H9 (cell line): Measurements from ENCODE around the gene ZNF627. TPM values are rescaled to one million over a fixed set of nuclear protein-coding genes. Genes with fewer than 3 reads are reported as not detected.

Experiments
- DNase-seq: peaks from one replicate; pipeline ENCODE4 v3.0.0-alpha.2; 2017
- H2AFZ ChIP-seq: one replicate; pipeline ENCODE4 v1.6.1; 2013; ENCODE audit warnings: mild to moderate bottlenecking, low read length, control low read depth, moderate library complexity
- H2AK5ac ChIP-seq: 2 replicates; pipeline ENCODE4 v1.6.1; 2013; ENCODE audit warnings: low read length, control low read depth, mixed read lengths; ENCODE audit not compliant: insufficient read length
- H2BK120ac ChIP-seq: one replicate; pipeline ENCODE4 v1.6.1; 2013; ENCODE audit warnings: low read depth, mild to moderate bottlenecking, low read length, control low read depth, inconsistent platforms; ENCODE audit not compliant: poor library complexity, severe bottlenecking
- H2BK12ac ChIP-seq: 2 replicates; pipeline ENCODE4 v1.6.1; 2013; ENCODE audit warnings: low read length, control low read depth, mixed read lengths, low read depth; ENCODE audit not compliant: insufficient read length
- H2BK15ac ChIP-seq: 2 replicates; pipeline ENCODE4 v1.6.1; 2013; ENCODE audit warnings: low read depth, low read length, control low read depth
- H2BK20ac ChIP-seq: one replicate; pipeline ENCODE4 v1.6.1; 2013; ENCODE audit warnings: low read depth, mild to moderate bottlenecking, low read length, control low read depth, inconsistent platforms; ENCODE audit not compliant: poor library complexity, severe bottlenecking
- H2BK5ac ChIP-seq: 2 replicates; pipeline ENCODE4 v1.6.1; 2013; ENCODE audit warnings: low read length, control low read depth, mixed read lengths; ENCODE audit not compliant: insufficient read length
- H3K14ac ChIP-seq: 2 replicates; pipeline ENCODE4 v1.6.1; 2013; ENCODE audit warnings: low read length, control low read depth; ENCODE audit not compliant: insufficient read depth
- H3K18ac ChIP-seq: 2 replicates; pipeline ENCODE4 v1.6.1; 2013; ENCODE audit warnings: low read depth, mild to moderate bottlenecking, mixed read lengths, low read length, control low read depth; ENCODE audit not compliant: insufficient read length
- H3K23ac ChIP-seq: 2 replicates; pipeline ENCODE4 v1.6.1; 2013; ENCODE audit warnings: low read length, control low read depth, mixed read lengths, low read depth; ENCODE audit not compliant: insufficient read length
- H3K23me2 ChIP-seq: 2 replicates; pipeline ENCODE4 v1.6.1; 2013; ENCODE audit warnings: low read depth, mild to moderate bottlenecking, mixed read lengths, low read length, control low read depth; ENCODE audit not compliant: insufficient read length, poor library complexity, severe bottlenecking
- H3K27ac ChIP-seq: 2 replicates; pipeline ENCODE4 v1.5.1; 2013; ENCODE audit warnings: low read length, control low read depth, mixed read lengths, low read depth; ENCODE audit not compliant: insufficient read length
- H3K27me3 ChIP-seq: 2 replicates; pipeline ENCODE4 v1.6.1; 2013; ENCODE audit warnings: low read length, control low read depth, inconsistent platforms; ENCODE audit not compliant: insufficient read depth
- H3K4ac ChIP-seq: 2 replicates; pipeline ENCODE4 v1.6.1; 2013; ENCODE audit warnings: low read depth, mild to moderate bottlenecking, control low read depth, inconsistent platforms, low read length, moderate library complexity
- H3K4me1 ChIP-seq: 2 replicates; pipeline ENCODE4 v1.6.1; 2013; ENCODE audit warnings: low read length, control low read depth, inconsistent platforms; ENCODE audit not compliant: insufficient read depth
- H3K4me2 ChIP-seq: 2 replicates; pipeline ENCODE4 v1.6.1; 2013; ENCODE audit warnings: low read length, control low read depth, mixed read lengths; ENCODE audit not compliant: insufficient read length, insufficient read depth
- H3K56ac ChIP-seq: 2 replicates; pipeline ENCODE4 v1.6.1; 2013; ENCODE audit warnings: low read depth, mild to moderate bottlenecking, mixed read lengths, low read length, control low read depth; ENCODE audit not compliant: insufficient read length
- H3K79me1 ChIP-seq: 2 replicates; pipeline ENCODE4 v1.6.1; 2013; ENCODE audit warnings: low read depth, mild to moderate bottlenecking, moderate library complexity, low read length, control low read depth, inconsistent platforms; ENCODE audit not compliant: insufficient read depth, poor library complexity, severe bottlenecking
- H3K79me2 ChIP-seq: 2 replicates; pipeline ENCODE4 v1.6.1; 2013; ENCODE audit warnings: low read length, control low read depth, inconsistent platforms; ENCODE audit not compliant: insufficient read depth
- H3K9ac ChIP-seq: 2 replicates; pipeline ENCODE4 v1.6.1; 2013; ENCODE audit warnings: low read length, control low read depth, mixed read lengths; ENCODE audit not compliant: insufficient read length; ENCODE audit errors: extremely low read depth
- H3K9me3 ChIP-seq: one replicate; pipeline ENCODE4 v1.6.1; 2013; ENCODE audit warnings: low read depth, low read length, inconsistent platforms; ENCODE audit not compliant: control insufficient read depth
- H3T11ph ChIP-seq: one replicate; pipeline ENCODE4 v1.6.1; 2013; ENCODE audit warnings: mild to moderate bottlenecking, low read length, control low read depth, inconsistent platforms
- H4K20me1 ChIP-seq: one replicate; pipeline ENCODE4 v1.6.1; 2013; ENCODE audit not compliant: control insufficient read depth, insufficient read length, insufficient read depth
- H4K5ac ChIP-seq: 2 replicates; pipeline ENCODE4 v1.6.1; 2013; ENCODE audit warnings: low read depth, mild to moderate bottlenecking, mixed read lengths, low read length, control low read depth; ENCODE audit not compliant: insufficient read length
- H4K8ac ChIP-seq: replicated peaks from 2 replicates; pipeline ENCODE4 v1.6.1; 2013; ENCODE audit warnings: low read length, control low read depth, mixed read lengths, low read depth; ENCODE audit not compliant: insufficient read length
- H4K91ac ChIP-seq: 2 replicates; pipeline ENCODE4 v1.6.1; 2013; ENCODE audit warnings: low read depth, mild to moderate bottlenecking, moderate library complexity, mixed read lengths, low read length, control low read depth; ENCODE audit not compliant: insufficient read length
- H3K27ac Mint-ChIP-seq, 3 experiments: 2 replicates in 2 of 3; 3 replicates in 1 of 3; pipeline ENCODE4 v1.8.0; 2020 to 2021; ENCODE audit warnings: mixed read lengths in 3 of 3, mild to moderate bottlenecking in 1 of 3, moderate library complexity in 1 of 3
- H3K27me3 Mint-ChIP-seq: 2 replicates; pipeline ENCODE4 v1.8.0; 2021; ENCODE audit warnings: low read depth, mild to moderate bottlenecking, moderate library complexity, mixed read lengths
- H3K36me3 Mint-ChIP-seq, 3 experiments: 2 replicates in 2 of 3; 3 replicates in 1 of 3; pipeline ENCODE4 v1.8.0; 2020 to 2021; ENCODE audit warnings: low read depth in 3 of 3, mixed read lengths in 3 of 3; ENCODE audit not compliant: insufficient read depth in 1 of 3
- H3K4me1 Mint-ChIP-seq, 2 experiments: 2 replicates each; pipeline ENCODE4 v1.8.0; 2020; ENCODE audit warnings: mixed read lengths in 2 of 2
- H3K4me3 Mint-ChIP-seq, 2 experiments: 2 replicates in 1 of 2; 3 replicates in 1 of 2; pipeline ENCODE4 v1.8.0; 2020 to 2021; ENCODE audit warnings: mild to moderate bottlenecking in 2 of 2, mixed read lengths in 2 of 2, moderate library complexity in 1 of 2
- H3K9me3 Mint-ChIP-seq, 2 experiments: 2 replicates in 1 of 2; 3 replicates in 1 of 2; pipeline ENCODE4 v1.8.0; 2020; ENCODE audit warnings: mild to moderate bottlenecking in 2 of 2, mixed read lengths in 2 of 2, moderate library complexity in 1 of 2
- CTCF ChIP-seq: fragments of 200-600 bp; sonication (generic); conservative IDR thresholded peaks from 3 replicates; pipeline ENCODE4 v1.8.0; 2021; ENCODE audit warnings: antibody characterized with exemption, mild to moderate bottlenecking
- WGBS: extraction: QIAGEN DNeasy Blood & Tissue Kit; methylation state at CpG from one replicate; pipeline ENCODE4 v1.1.7; 2013; ENCODE audit warnings: missing lambda C conversion rate, low lambda C conversion rate, mixed read lengths; ENCODE audit not compliant: insufficient read length; ENCODE audit errors: extremely low coverage; 5-methylcytosine and 5-hydroxymethylcytosine counted together
- total RNA-seq: library from RNA; stranded (reverse); gene quantifications from 2 replicates; pipeline ENCODE4 v1.2.1, GENCODE V29; 2021

Gene ZNF627
- total RNA-seq, 1 experiment from 2014 or later = 12.8 TPM

GRCh38 chr19:11663181-11663591, 65.9 kb downstream of the ZNF627 start:
- H2BK15ac ChIP-seq = no peak overlapping the region
- H3K14ac ChIP-seq = no peak overlapping the region
- H2BK5ac ChIP-seq = no peak overlapping the region
- no peak overlapping the region for H2BK120ac ChIP-seq
- no peak overlapping the region for H4K5ac ChIP-seq
- no CpG with 5 or more reads among the region's 8 CpGs for WGBS
- H4K91ac ChIP-seq = no peak overlapping the region
- no peak overlapping the region; a peak in 1 of 5 replicates for H3K4me3 Mint-ChIP-seq
- no peak overlapping the region for H2BK20ac ChIP-seq
- H3K23me2 ChIP-seq = no peaks in the 10 kb centered on the region
- no peak overlapping the region for H2AFZ ChIP-seq
- no peak for TF ChIP-seq CTCF
- no peak overlapping the region for H3K23ac ChIP-seq
- no peaks in the 10 kb centered on the region for H3K27me3 ChIP-seq
- no peak overlapping the region for H3K18ac ChIP-seq
- H3K27ac ChIP-seq = no peak overlapping the region
- no peak overlapping the region for H3K9ac ChIP-seq
- H3T11ph ChIP-seq = no peak overlapping the region
- H3K9me3 Mint-ChIP-seq = peaks cover 0 to 6% of the 10 kb centered on the region in 2 experiments; a peak in 4 of 5 replicates
- H4K8ac ChIP-seq = no peak overlapping the region
- H3K4ac ChIP-seq = no peak overlapping the region
- no peaks in the 10 kb centered on the region for H3K79me1 ChIP-seq
- H3K36me3 Mint-ChIP-seq = peaks cover 0 to 6% (median 0%) of the 10 kb centered on the region in 3 experiments; a peak in 2 of 7 replicates
- no peaks in the 10 kb centered on the region for H3K79me2 ChIP-seq
- DNase-seq = no peak
- no peak overlapping the region for H3K27ac Mint-ChIP-seq
- H2AK5ac ChIP-seq = no peak overlapping the region
- H2BK12ac ChIP-seq = no peak overlapping the region
- no peaks in the 10 kb centered on the region for H3K9me3 ChIP-seq
- no peaks in the 10 kb centered on the region for H3K4me1 ChIP-seq
- no peak overlapping the region for H3K4me2 ChIP-seq
- H3K27me3 Mint-ChIP-seq = no peaks in the 10 kb centered on the region; the same call in 1 of the 2 replicates
- H3K56ac ChIP-seq = no peak overlapping the region
- H3K4me1 Mint-ChIP-seq = peaks cover 0 to 3% of the 10 kb centered on the region in 2 experiments; a peak in 1 of 4 replicates
- no peaks in the 10 kb centered on the region for H4K20me1 ChIP-seq

Other genes with a start within 250 kb of the ZNF627 start
- 6.1 and 8.0 TPM in 2 replicates for gene PLPPR2, start 242.1 kb upstream of the ZNF627 start, total RNA-seq
- 3.8 and 5.2 TPM in 2 replicates for gene SWSAP1, start 222.8 kb upstream of the ZNF627 start, total RNA-seq
- 8.9 and 9.3 TPM in 2 replicates for gene EPOR, start 213.2 kb upstream of the ZNF627 start, total RNA-seq
- 58.5 and 65.9 TPM in 2 replicates for gene RGL3, start 178.2 kb upstream of the ZNF627 start, total RNA-seq
- gene ODAD3, start 162.4 kb upstream of the ZNF627 start, total RNA-seq = 2.2 and 2.5 TPM in 2 replicates
- gene PRKCSH, start 161.8 kb upstream of the ZNF627 start, total RNA-seq = 431 and 437 TPM in 2 replicates
- 1.2 and 1.4 TPM in 2 replicates for gene ELAVL3, start 116.4 kb upstream of the ZNF627 start, total RNA-seq
- 9.1 and 11.6 TPM in 2 replicates for gene ZNF653, start 91.6 kb upstream of the ZNF627 start, total RNA-seq
- 40.0 and 42.4 TPM in 2 replicates for gene ECSIT, start 68.3 kb upstream of the ZNF627 start, total RNA-seq
- gene CNN1, start 58.6 kb upstream of the ZNF627 start, total RNA-seq = 15.7 and 17.9 TPM in 2 replicates
- gene ELOF1, start 38.3 kb upstream of the ZNF627 start, total RNA-seq = 84.9 and 88.6 TPM in 2 replicates
- gene ACP5, start 19.8 kb upstream of the ZNF627 start, total RNA-seq = 2.3 and 4.0 TPM in 2 replicates
- 2.3 and 2.5 TPM in 2 replicates for gene ZNF823, start 141.5 kb downstream of the ZNF627 start, total RNA-seq
- gene ZNF441, start 169.5 kb downstream of the ZNF627 start, total RNA-seq = 0.85 and 1.3 TPM in 2 replicates
- 0.61 and 0.77 TPM in 2 replicates for gene ZNF491, start 201.0 kb downstream of the ZNF627 start, total RNA-seq
- 4.1 and 4.4 TPM in 2 replicates for gene ZNF440, start 216.8 kb downstream of the ZNF627 start, total RNA-seq